Progenitor cell of endocrine pancreas (in vitro differentiated cells): ENCODE data around the gene IQGAP2. TPM values are rescaled to one million over a fixed set of nuclear protein-coding genes. Genes with fewer than 3 reads are reported as not detected.

Experiments
- DNase-seq: peaks from one replicate; pipeline ENCODE4 v3.0.0; 2021; ENCODE audit warnings: low spot score; ENCODE audit not compliant: unreplicated experiment
- H3K27ac Mint-ChIP-seq: 2 replicates; pipeline ENCODE4 v1.8.0; 2021; ENCODE audit warnings: mild to moderate bottlenecking, moderate library complexity, mixed read lengths
- H3K27me3 Mint-ChIP-seq: 2 replicates; pipeline ENCODE4 v1.8.0; 2021; ENCODE audit warnings: mixed read lengths
- H3K36me3 Mint-ChIP-seq: 2 replicates; pipeline ENCODE4 v1.8.0; 2022; ENCODE audit warnings: mixed read lengths; ENCODE audit not compliant: insufficient read depth
- H3K4me1 Mint-ChIP-seq: 2 replicates; pipeline ENCODE4 v1.8.0; 2021; ENCODE audit warnings: low read depth, mixed read lengths
- H3K4me3 Mint-ChIP-seq: 2 replicates; pipeline ENCODE4 v1.8.0; 2021; ENCODE audit warnings: low read depth, mild to moderate bottlenecking, moderate library complexity, mixed read lengths
- H3K9me3 Mint-ChIP-seq: 2 replicates; pipeline ENCODE4 v1.8.0; 2021; ENCODE audit warnings: low read depth, mixed read lengths
- total RNA-seq: library from RNA; stranded (reverse); gene quantifications from 2 replicates; pipeline ENCODE4 v1.2.1, GENCODE V29; 2021
- TF ChIP-seq, protein P1 (sequence below): fragments of 200-600 bp; sonication (generic); IDR thresholded peaks from one replicate; pipeline ENCODE4 v1.5.0; 2021; ENCODE audit warnings: antibody characterized with exemption, mild to moderate bottlenecking; ENCODE audit not compliant: unreplicated experiment

Gene IQGAP2
- total RNA-seq, 1 donor from 2014 or later, result 16.7 TPM

DNA sequence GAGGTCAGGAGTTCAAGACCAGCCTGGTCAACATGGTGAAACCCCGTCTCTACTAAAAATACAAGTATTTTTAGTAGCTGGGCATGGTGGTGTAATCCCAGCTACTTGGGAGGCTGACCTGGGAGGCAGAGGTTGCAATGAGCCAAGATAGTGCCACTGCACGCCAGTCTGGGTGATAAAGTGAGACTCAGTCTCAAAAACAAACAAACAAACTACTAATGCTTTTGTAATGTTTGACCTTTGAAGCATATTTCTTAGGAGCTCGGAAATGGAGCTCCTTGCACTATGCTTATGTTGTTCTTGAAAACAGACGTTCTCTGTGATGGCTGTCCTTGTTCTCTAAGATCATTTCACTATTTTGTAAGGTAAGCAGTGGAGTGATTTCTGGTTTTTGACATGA lies 214.1 kb downstream of the IQGAP2 start:
- Mint-ChIP-seq H3K4me3 (no peak overlapping the region), H3K36me3 (no peaks in the 10 kb centered on the region), H3K27me3 (peaks cover 7% of the 10 kb centered on the region), H3K9me3 (no peaks in the 10 kb centered on the region), H3K4me1 (no peaks in the 10 kb centered on the region), H3K27ac (no peak overlapping the region)
- DNase-seq, result no peak
- TF ChIP-seq, protein P1, sequence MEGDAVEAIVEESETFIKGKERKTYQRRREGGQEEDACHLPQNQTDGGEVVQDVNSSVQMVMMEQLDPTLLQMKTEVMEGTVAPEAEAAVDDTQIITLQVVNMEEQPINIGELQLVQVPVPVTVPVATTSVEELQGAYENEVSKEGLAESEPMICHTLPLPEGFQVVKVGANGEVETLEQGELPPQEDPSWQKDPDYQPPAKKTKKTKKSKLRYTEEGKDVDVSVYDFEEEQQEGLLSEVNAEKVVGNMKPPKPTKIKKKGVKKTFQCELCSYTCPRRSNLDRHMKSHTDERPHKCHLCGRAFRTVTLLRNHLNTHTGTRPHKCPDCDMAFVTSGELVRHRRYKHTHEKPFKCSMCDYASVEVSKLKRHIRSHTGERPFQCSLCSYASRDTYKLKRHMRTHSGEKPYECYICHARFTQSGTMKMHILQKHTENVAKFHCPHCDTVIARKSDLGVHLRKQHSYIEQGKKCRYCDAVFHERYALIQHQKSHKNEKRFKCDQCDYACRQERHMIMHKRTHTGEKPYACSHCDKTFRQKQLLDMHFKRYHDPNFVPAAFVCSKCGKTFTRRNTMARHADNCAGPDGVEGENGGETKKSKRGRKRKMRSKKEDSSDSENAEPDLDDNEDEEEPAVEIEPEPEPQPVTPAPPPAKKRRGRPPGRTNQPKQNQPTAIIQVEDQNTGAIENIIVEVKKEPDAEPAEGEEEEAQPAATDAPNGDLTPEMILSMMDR, result no peak

DNA sequence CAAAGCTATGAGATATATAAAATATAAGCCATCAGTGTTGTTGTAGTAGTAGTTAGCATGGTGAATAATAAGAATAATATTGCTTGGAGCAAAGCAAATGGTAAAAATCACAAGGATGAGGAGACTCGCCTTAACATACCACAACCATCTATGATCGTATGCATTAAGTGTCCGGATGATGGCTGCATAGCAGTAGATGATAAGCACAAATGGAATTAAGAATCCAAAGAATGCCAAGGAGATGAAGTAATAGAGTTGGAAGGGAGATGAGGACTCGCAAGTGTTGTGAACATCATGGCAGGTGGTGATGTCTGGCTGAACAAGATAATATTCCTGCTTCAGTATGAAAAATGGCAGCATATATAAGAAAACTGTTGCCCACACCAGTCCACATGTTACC lies 214.6 kb downstream of the IQGAP2 start:
- no peak for DNase-seq
- peaks cover 7% of the 10 kb centered on the region for H3K27me3 Mint-ChIP-seq
- H3K36me3 Mint-ChIP-seq, result no peaks in the 10 kb centered on the region
- H3K4me1 Mint-ChIP-seq, result no peaks in the 10 kb centered on the region
- TF ChIP-seq, protein P1, result no peak
- no peak overlapping the region for H3K27ac Mint-ChIP-seq
- no peaks in the 10 kb centered on the region for H3K9me3 Mint-ChIP-seq
- H3K4me3 Mint-ChIP-seq, result no peak overlapping the region

DNA sequence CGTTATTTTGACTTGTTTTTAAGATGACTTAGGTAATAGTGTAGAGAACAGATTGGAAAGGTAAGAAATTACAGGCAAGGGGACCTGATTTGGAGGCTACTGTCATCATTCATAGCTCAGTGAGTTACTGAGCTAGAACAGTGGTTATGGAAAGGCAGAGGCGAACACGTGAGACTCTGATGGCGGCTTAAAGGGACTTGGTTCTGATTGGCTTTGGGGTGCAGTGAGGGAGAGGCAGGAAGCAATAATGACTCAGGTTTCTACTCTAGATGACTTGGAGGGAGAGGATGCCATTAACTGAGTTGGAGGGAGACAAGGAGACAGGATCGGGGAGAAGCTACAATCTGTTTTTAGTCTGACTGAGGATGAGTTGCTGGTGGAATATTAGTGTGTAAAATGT lies 217.1 kb downstream of the IQGAP2 start:
- H3K27ac Mint-ChIP-seq, result no peak overlapping the region
- peaks cover 7% of the 10 kb centered on the region for H3K4me1 Mint-ChIP-seq

DNA sequence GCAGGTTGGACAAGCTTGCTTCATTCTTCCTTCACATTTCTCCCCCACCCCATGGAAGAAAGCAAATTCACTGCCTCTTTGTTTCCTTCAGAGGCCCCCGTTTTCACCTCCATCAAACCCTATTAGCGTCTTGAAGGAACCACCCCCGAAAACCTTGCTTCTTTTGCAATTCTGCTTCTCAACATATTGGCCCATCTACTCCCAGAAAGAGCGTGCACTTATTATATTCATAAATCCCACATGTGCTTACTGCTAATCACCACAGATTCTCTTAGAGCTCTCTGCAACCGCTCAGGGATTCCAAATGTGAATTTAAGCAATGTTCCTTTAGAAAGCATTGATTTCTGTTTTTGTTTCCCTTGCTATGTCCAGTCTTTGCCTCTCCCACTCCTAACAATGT lies 219.0 kb downstream of the IQGAP2 start:
- no peaks in the 10 kb centered on the region for H3K36me3 Mint-ChIP-seq
- H3K27me3 Mint-ChIP-seq, result peaks cover 7% of the 10 kb centered on the region
- H3K4me1 Mint-ChIP-seq, result peaks cover 7% of the 10 kb centered on the region
- TF ChIP-seq, protein P1, result no peak
- no peak overlapping the region for H3K4me3 Mint-ChIP-seq
- DNase-seq, result no peak
- H3K27ac Mint-ChIP-seq, result no peak overlapping the region
- no peaks in the 10 kb centered on the region for H3K9me3 Mint-ChIP-seq

More for the DNA sequence above, 217.1 kb downstream of the IQGAP2 start:
- Mint-ChIP-seq H3K4me3 (no peak overlapping the region), H3K9me3 (no peaks in the 10 kb centered on the region), H3K36me3 (no peaks in the 10 kb centered on the region), H3K27me3 (peaks cover 7% of the 10 kb centered on the region)
- DNase-seq, result no peak
- TF ChIP-seq, protein P1, result no peak

DNA sequence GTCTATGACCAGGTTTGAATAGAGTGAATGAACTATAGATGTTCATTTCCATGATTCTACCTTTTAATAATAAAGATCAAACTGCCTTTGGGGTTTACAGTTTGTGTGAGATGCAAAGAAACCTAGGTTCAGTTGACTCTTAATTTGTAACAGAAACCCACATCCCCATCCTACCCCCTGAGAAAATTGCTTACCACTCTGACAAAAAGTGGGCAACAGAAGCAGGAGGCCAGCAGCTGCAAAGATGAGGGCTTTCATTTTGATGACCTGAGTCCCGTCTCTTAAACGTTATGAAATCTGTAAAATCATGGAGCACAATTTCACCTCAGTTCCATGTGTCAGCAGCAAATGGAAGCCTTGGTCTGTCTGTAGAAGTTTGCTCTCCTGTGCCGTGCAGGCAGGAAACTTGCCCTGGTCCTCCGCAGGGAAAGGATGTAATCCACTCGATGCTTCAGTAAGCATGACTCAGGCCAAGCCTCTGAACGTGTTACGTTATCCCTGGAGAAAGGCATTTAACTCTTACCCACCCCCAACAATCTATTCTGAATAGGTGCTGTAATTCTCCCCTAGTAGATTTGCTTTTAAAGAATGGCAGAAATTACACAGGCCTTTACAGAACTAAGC lies 220.0 kb downstream of the IQGAP2 start, which contains the start of gene F2RL2:
Gene F2RL2, minus strand, starts transcription at position 431 of the 624 bp plus-strand sequence. Its CDS starts 173 bp downstream, at position 258.
- H3K4me1 Mint-ChIP-seq, result peaks cover 7% of the 10 kb centered on the region
- peaks cover 7% of the 10 kb centered on the region for H3K27me3 Mint-ChIP-seq
- TF ChIP-seq, protein P1, result no peak
- no peaks in the 10 kb centered on the region for H3K9me3 Mint-ChIP-seq
- DNase-seq, result no peak
- H3K36me3 Mint-ChIP-seq, result no peaks in the 10 kb centered on the region
- H3K4me3 Mint-ChIP-seq, result no peak within 1 kb of the TSS
- no peak within 1 kb of the TSS for H3K27ac Mint-ChIP-seq
